OCI-LY7 (cell line): ENCODE results near the gene RCE1.

Experiments used
- CTCF ChIP-seq: fragments of 200-600 bp; sonication (generic); conservative IDR thresholded peaks from 2 replicates; pipeline ENCODE4 v1.5.1; 2014; ENCODE audit warnings: mild to moderate bottlenecking, antibody characterized with exemption, low read length, moderate library complexity, mixed read lengths
- EZH2phosphoT487 ChIP-seq: fragments of 200-600 bp; sonication (generic); IDR thresholded peaks from 2 replicates; pipeline ENCODE4 v1.6.1; 2018; ENCODE audit warnings: low read depth, borderline replicate concordance, mild to moderate bottlenecking, mixed run types, antibody characterized with exemption, low read length, moderate library complexity, mixed read lengths

- TF ChIP-seq CTCF (0 out of 2 replicates have a peak, but pooled peaks have one; percentile 31), EZH2phosphoT487 (no peak)
These were observed 38.2 kb downstream of the RCE1 start for GRCh38 chr11:66881451-66881835.
